ENCODE measurements around the gene ABCD2. TPM values are rescaled to one million over a fixed set of nuclear protein-coding genes. Genes with fewer than 3 reads are reported as not detected.
A peak's percentile ranks its signal among the peaks of the same experiment; 100 is the strongest.
"Not testable (repeated sequence)": the region's sequence is repeated elsewhere in the genome, so short reads cannot be mapped to it uniquely, and the experiment has no call there.

Gene ABCD2
- total RNA-seq, 1 experiment from 2014 or later, result not detected

GRCh38 chr12:39616666-39617065, 2.9 kb downstream of the ABCD2 start:
- DNase-seq (ENCODE audit: low spot score), result peak; percentile 65
- in situ Hi-C loops (cut with HindIII; ENCODE audit: low sequenced_read_pairs), result no loop called here

- in situ Hi-C loops (cut with HindIII; ENCODE audit: low sequenced_read_pairs), result no loop called here
- peak; percentile 66 for DNase-seq (ENCODE audit: low spot score)
Observed at GRCh38 chr12:39616251-39616650, 3.4 kb downstream of the ABCD2 start.

GRCh38 chr12:39613525-39613924, 6.1 kb downstream of the ABCD2 start:
- DNase-seq (ENCODE audit: low spot score), result peak; percentile 58
- in situ Hi-C loops (cut with HindIII; ENCODE audit: low sequenced_read_pairs), result no loop called here

- DNase-seq (ENCODE audit: low spot score), result no peak
- in situ Hi-C loops (cut with HindIII; ENCODE audit: low sequenced_read_pairs), result no loop called here
Observed at GRCh38 chr12:39612250-39612649, 7.4 kb downstream of the ABCD2 start.

GRCh38 chr12:39611818-39612217, 7.8 kb downstream of the ABCD2 start:
- no peak for DNase-seq (ENCODE audit: low spot score)

GRCh38 chr12:39610436-39611025, 9.1 kb downstream of the ABCD2 start:
- DNase-seq (ENCODE audit: low spot score), result peak; percentile 78
- in situ Hi-C loops (cut with HindIII; ENCODE audit: low sequenced_read_pairs), result no loop called here

More at GRCh38 chr12:39611818-39612217, 7.8 kb downstream of the ABCD2 start:
- in situ Hi-C loops (cut with HindIII; ENCODE audit: low sequenced_read_pairs), result no loop called here

GRCh38 chr12:39606712-39607423, 12.7 kb downstream of the ABCD2 start:
- in situ Hi-C loops (cut with HindIII; ENCODE audit: low sequenced_read_pairs), result no loop called here
- DNase-seq (ENCODE audit: low spot score), result no peak

- DNase-seq (ENCODE audit: low spot score), result no peak
- in situ Hi-C loops (cut with HindIII; ENCODE audit: low sequenced_read_pairs), result no loop called here
Observed at GRCh38 chr12:39605996-39606395, 13.6 kb downstream of the ABCD2 start.

GRCh38 chr12:39605501-39605900, 14.1 kb downstream of the ABCD2 start:
- DNase-seq (ENCODE audit: low spot score), result peak; percentile 91
- in situ Hi-C loops (cut with HindIII; ENCODE audit: low sequenced_read_pairs), result no loop called here

- DNase-seq (ENCODE audit: low spot score), result no peak
- in situ Hi-C loops (cut with HindIII; ENCODE audit: low sequenced_read_pairs), result no loop called here
Observed at GRCh38 chr12:39603065-39603464, 16.5 kb downstream of the ABCD2 start.

- DNase-seq (ENCODE audit: low spot score); in situ Hi-C loops (cut with HindIII; ENCODE audit: low sequenced_read_pairs): not testable (repeated sequence)
Observed at GRCh38 chr12:39601951-39602350, 17.7 kb downstream of the ABCD2 start.

GRCh38 chr12:39595928-39596327, 23.7 kb downstream of the ABCD2 start:
- no peak for DNase-seq (ENCODE audit: low spot score)
- in situ Hi-C loops (cut with HindIII; ENCODE audit: low sequenced_read_pairs), result no loop called here

GRCh38 chr12:39592295-39592694, 27.3 kb downstream of the ABCD2 start:
- in situ Hi-C loops (cut with HindIII; ENCODE audit: low sequenced_read_pairs), result no loop called here

GRCh38 chr12:39588348-39588747, 31.3 kb downstream of the ABCD2 start:
- DNase-seq (ENCODE audit: low spot score), result no peak
- in situ Hi-C loops (cut with HindIII; ENCODE audit: low sequenced_read_pairs), result no loop called here

More at GRCh38 chr12:39592295-39592694, 27.3 kb downstream of the ABCD2 start:
- no peak for DNase-seq (ENCODE audit: low spot score)

GRCh38 chr12:39587225-39587624, 32.4 kb downstream of the ABCD2 start:
- no peak for DNase-seq (ENCODE audit: low spot score)

GRCh38 chr12:39586816-39587215, 32.8 kb downstream of the ABCD2 start:
- in situ Hi-C loops (cut with HindIII; ENCODE audit: low sequenced_read_pairs), result no loop called here
- no peak for DNase-seq (ENCODE audit: low spot score)

More at GRCh38 chr12:39587225-39587624, 32.4 kb downstream of the ABCD2 start:
- in situ Hi-C loops (cut with HindIII; ENCODE audit: low sequenced_read_pairs), result no loop called here

GRCh38 chr12:39581592-39581991, 38.0 kb downstream of the ABCD2 start:
- no peak for DNase-seq (ENCODE audit: low spot score)
- in situ Hi-C loops (cut with HindIII; ENCODE audit: low sequenced_read_pairs), result no loop called here

GRCh38 chr12:39575498-39575875, 44.1 kb downstream of the ABCD2 start:
- in situ Hi-C loops (cut with HindIII; ENCODE audit: low sequenced_read_pairs), result no loop called here
- no peak for DNase-seq (ENCODE audit: low spot score)

GRCh38 chr12:39574785-39575497, 44.7 kb downstream of the ABCD2 start:
- in situ Hi-C loops (cut with HindIII; ENCODE audit: low sequenced_read_pairs), result no loop called here
- DNase-seq (ENCODE audit: low spot score), result peak; percentile 32

GRCh38 chr12:39574378-39574777, 45.2 kb downstream of the ABCD2 start:
- in situ Hi-C loops (cut with HindIII; ENCODE audit: low sequenced_read_pairs), result no loop called here
- no peak for DNase-seq (ENCODE audit: low spot score)
